ENCODE data around the gene ATF6. TPM values are rescaled to one million over a fixed set of nuclear protein-coding genes. Genes with fewer than 3 reads are reported as not detected.

Gene ATF6
- total and polyA plus RNA-seq, 2 of the 4 experiments (the other 2 are of a cell fraction) = 12.2 to 17.6 TPM

DNA sequence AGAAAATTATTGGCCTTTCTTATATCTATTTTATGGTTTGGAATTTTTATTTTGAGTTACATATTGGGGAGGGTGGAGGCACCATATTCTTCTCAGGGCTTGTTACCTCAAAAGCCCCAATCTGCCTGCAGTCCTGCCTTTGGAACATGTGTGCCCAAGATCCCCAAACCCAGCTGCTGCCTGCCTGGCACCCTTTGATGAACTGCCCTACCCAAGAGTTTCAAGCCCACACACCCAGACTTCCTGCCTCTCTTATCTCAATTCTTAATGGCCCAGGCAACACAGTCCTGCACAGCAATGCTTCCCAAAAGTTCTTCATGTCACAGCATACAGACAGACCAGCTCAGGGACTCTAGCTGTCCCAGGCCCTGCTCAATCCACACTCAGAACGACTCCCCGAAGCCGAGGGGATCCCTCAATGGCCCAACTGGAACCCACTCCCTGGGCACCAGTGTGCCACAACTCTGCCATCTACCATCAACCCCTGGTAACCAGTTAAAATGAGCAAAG is 238.4 kb downstream of the ATF6 start:
- Histone ChIP-seq H2BK5ac (ENCODE audit: low read depth, low read length, poor library complexity, severe bottlenecking) (no peak overlapping the region), H2AK9ac (replicated peaks; ENCODE audit: low read depth, low read length, poor library complexity) (no peak overlapping the region), H4K5ac (ENCODE audit: low read depth, low read length) (no peak overlapping the region), H2AK5ac (ENCODE audit: low read depth, low read length) (no peak overlapping the region), H3K4ac (ENCODE audit: low read depth, low read length) (peak overlapping the region; percentile 16; the same call in 1 of the 2 replicates), H2AFZ (replicated peaks; ENCODE audit: low read length, poor library complexity) (peak overlapping the region; percentile 35), H3K4me1 (ENCODE audit: control insufficient read depth, insufficient read depth, low read length) (peaks cover 7% of the 10 kb centered on the region), H3K23ac (ENCODE audit: low read depth, low read length) (no peak overlapping the region), H4K91ac (ENCODE audit: insufficient read depth, low read depth, low read length) (no peak overlapping the region), H2BK20ac (ENCODE audit: low read depth, low read length) (no peak overlapping the region), H4K20me1 (ENCODE audit: insufficient read depth, low read length) (no peaks in the 10 kb centered on the region), H3K9me3 (ENCODE audit: control insufficient read depth, insufficient read depth, low read length) (no peaks in the 10 kb centered on the region), H3K4me3 (ENCODE audit: insufficient read depth, low read depth, low read length) (no peak overlapping the region), H2BK15ac (ENCODE audit: low read depth, low read length) (no peak overlapping the region), H3K27me3 (ENCODE audit: control insufficient read depth, insufficient read depth, low read length) (peaks cover 11% of the 10 kb centered on the region), H3K56ac (ENCODE audit: extremely low read depth, insufficient read depth, low read length) (no peak overlapping the region), H3K79me1 (ENCODE audit: low read depth in 1 of 2, low read length in 2 of 2) (no peaks in the 10 kb centered on the region), H3K9ac (ENCODE audit: low read depth, low read length) (no peak overlapping the region), H4K8ac (ENCODE audit: low read depth in 2 of 2, low read length in 2 of 2) (no peak overlapping the region), H3K4me2 (ENCODE audit: low read depth, low read length) (no peak overlapping the region), H3K36me3 (ENCODE audit: control insufficient read depth, insufficient read depth, low read length) (no peaks in the 10 kb centered on the region), H2BK120ac (ENCODE audit: low read depth, low read length) (no peak overlapping the region), H3K14ac (replicated peaks; ENCODE audit: low read depth, low read length) (no peak overlapping the region), H3K9me1 (ENCODE audit: insufficient read depth, low read length) (no peaks in the 10 kb centered on the region), H3K18ac (ENCODE audit: low read depth, low read length) (no peak overlapping the region), H3K27ac (ENCODE audit: insufficient read depth, low read length) (no peak overlapping the region)
- 100% methylated on average over 1 of the region's 3 CpGs; no CpG with 5 or more reads in 1 of the 2 experiments for WGBS, 2 experiments (ENCODE audit: extremely low coverage in 2 of 2, insufficient read length in 1 of 2)
- ATAC-seq (ENCODE audit: low read depth) = no peak
- ChIA-PET CTCF (interaction anchor here (1.1 kb wide), 1 partner anchor 49 kb away, joined by 4 read pairs; no protein-coding TSS in a partner anchor), POLR2A (ENCODE audit: unreplicated experiment) (no interaction called here)
- dilution Hi-C loops (cut with HindIII; ENCODE audit: low sequenced_read_pairs, unreplicated experiment) = no loop called here
- BruUV-seq (replicated peaks) = no TSS peak
- no peak for TF ChIP-seq MAZ (IDR thresholded peaks at IDR 0.05; ENCODE audit: borderline replicate concordance, low read depth, low read length)
- TF ChIP-seq, protein P1, sequence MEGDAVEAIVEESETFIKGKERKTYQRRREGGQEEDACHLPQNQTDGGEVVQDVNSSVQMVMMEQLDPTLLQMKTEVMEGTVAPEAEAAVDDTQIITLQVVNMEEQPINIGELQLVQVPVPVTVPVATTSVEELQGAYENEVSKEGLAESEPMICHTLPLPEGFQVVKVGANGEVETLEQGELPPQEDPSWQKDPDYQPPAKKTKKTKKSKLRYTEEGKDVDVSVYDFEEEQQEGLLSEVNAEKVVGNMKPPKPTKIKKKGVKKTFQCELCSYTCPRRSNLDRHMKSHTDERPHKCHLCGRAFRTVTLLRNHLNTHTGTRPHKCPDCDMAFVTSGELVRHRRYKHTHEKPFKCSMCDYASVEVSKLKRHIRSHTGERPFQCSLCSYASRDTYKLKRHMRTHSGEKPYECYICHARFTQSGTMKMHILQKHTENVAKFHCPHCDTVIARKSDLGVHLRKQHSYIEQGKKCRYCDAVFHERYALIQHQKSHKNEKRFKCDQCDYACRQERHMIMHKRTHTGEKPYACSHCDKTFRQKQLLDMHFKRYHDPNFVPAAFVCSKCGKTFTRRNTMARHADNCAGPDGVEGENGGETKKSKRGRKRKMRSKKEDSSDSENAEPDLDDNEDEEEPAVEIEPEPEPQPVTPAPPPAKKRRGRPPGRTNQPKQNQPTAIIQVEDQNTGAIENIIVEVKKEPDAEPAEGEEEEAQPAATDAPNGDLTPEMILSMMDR (conservative IDR thresholded peaks at IDR 0.05; ENCODE audit: low read depth, low read length) = no peak
- no peak for TF ChIP-seq CHD1 (IDR thresholded peaks at IDR 0.05; ENCODE audit: low read depth, low read length)
- no peak for TF ChIP-seq CEBPB (IDR thresholded peaks at IDR 0.05; ENCODE audit: low read depth, low read length)
- TF ChIP-seq RFX5 (IDR thresholded peaks at IDR 0.05; ENCODE audit: low read depth, low read length) = no peak
- TF ChIP-seq MXI1 (IDR thresholded peaks at IDR 0.05; ENCODE audit: borderline replicate concordance, low read depth, low read length) = no peak
- TF ChIP-seq MAFK (IDR thresholded peaks at IDR 0.05; ENCODE audit: low read depth, low read length) = no peak
- TF ChIP-seq POLR2A (IDR thresholded peaks at IDR 0.05; ENCODE audit: low read depth, low read length) = no peak
- TF ChIP-seq RAD21 (IDR thresholded peaks at IDR 0.05; ENCODE audit: low read length) = no peak
- TF ChIP-seq, protein P2, sequence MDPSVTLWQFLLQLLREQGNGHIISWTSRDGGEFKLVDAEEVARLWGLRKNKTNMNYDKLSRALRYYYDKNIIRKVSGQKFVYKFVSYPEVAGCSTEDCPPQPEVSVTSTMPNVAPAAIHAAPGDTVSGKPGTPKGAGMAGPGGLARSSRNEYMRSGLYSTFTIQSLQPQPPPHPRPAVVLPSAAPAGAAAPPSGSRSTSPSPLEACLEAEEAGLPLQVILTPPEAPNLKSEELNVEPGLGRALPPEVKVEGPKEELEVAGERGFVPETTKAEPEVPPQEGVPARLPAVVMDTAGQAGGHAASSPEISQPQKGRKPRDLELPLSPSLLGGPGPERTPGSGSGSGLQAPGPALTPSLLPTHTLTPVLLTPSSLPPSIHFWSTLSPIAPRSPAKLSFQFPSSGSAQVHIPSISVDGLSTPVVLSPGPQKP (IDR thresholded peaks at IDR 0.05; ENCODE audit: borderline replicate concordance, low read depth, low read length) = no peak
- TF ChIP-seq, protein P3, sequence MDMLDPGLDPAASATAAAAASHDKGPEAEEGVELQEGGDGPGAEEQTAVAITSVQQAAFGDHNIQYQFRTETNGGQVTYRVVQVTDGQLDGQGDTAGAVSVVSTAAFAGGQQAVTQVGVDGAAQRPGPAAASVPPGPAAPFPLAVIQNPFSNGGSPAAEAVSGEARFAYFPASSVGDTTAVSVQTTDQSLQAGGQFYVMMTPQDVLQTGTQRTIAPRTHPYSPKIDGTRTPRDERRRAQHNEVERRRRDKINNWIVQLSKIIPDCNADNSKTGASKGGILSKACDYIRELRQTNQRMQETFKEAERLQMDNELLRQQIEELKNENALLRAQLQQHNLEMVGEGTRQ (IDR thresholded peaks at IDR 0.05; ENCODE audit: low read depth, low read length) = no peak
- TF ChIP-seq RCOR1 (IDR thresholded peaks at IDR 0.05; ENCODE audit: insufficient replicate concordance, low read length) = no peak
- no peak for TF ChIP-seq BHLHE40 (IDR thresholded peaks at IDR 0.05; ENCODE audit: low read depth, low read length)
- no peak for TF ChIP-seq NFE2L2 (IDR thresholded peaks at IDR 0.05; ENCODE audit: low read depth, low read length)
- intact Hi-C loops (cut with micrococcal nuclease) = no loop called here
- in situ Hi-C loops (cut with MboI; ENCODE audit: low sequenced_read_pairs) = no loop called here
- DNase-seq = no peak
